Testis (tissue), 2 donors: ENCODE results near the gene TNFAIP8L1.

ENCODE experiments used
- POLR2A ChIP-seq: fragments of 450-650 bp; IDR thresholded peaks from one replicate; pipeline ENCODE4 v1.6.1; 2017; ENCODE audit warnings: antibody characterized with exemption, mild to moderate bottlenecking, moderate library complexity
- TF ChIP-seq, protein P1 (sequence below), 3 experiments: fragments of 450-650 bp in 2 of 3; fragments of 200-600 bp in 1 of 3; sonication (generic) in 1 of 3; IDR thresholded peaks; one replicate each; pipeline ENCODE4 v1.5.1; 2016 to 2019; ENCODE audit warnings: antibody characterized with exemption in 3 of 3, mild to moderate bottlenecking in 2 of 3, moderate library complexity in 1 of 3

DNA sequence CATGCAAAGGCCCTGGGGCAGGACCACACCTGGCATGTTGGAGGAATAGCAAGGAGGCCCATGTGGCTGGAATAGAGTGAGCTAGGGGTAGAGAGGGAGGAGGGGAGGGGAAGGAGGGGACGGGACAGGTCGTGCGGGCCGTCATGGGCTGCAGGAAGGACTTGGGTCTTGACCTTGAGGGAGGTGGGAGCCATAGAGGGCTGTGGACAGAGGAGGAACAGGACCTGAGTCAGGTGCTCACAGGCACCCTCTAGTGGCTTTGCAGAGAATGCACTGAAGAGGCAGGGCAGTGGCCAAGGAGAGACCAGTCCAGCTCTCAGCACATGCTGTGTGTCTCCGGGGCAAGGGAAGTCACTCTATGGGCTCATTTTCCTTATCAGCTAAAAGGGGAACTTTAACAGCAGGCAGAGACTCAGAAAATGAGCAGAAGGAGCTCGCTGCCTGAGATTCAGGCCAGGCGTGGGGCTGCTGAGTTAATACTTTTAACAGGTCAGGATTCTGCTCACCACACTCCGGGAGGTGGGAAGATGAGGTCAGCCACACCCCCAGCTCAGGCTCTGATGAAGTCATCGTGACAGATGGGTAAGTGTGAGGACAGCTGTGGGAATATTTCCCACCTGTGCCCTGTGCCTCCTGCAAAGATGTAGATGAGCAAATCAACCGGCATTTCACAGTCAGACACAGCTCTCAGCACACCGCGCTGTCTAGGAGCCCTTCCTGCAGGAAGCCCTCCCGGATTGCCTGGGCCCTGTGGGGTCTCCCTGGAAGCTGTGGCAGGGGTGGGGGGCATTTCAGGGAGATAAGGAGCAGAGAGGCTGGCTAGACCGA, 6.0 kb upstream of the TNFAIP8L1 start:
- TF ChIP-seq, protein P1, sequence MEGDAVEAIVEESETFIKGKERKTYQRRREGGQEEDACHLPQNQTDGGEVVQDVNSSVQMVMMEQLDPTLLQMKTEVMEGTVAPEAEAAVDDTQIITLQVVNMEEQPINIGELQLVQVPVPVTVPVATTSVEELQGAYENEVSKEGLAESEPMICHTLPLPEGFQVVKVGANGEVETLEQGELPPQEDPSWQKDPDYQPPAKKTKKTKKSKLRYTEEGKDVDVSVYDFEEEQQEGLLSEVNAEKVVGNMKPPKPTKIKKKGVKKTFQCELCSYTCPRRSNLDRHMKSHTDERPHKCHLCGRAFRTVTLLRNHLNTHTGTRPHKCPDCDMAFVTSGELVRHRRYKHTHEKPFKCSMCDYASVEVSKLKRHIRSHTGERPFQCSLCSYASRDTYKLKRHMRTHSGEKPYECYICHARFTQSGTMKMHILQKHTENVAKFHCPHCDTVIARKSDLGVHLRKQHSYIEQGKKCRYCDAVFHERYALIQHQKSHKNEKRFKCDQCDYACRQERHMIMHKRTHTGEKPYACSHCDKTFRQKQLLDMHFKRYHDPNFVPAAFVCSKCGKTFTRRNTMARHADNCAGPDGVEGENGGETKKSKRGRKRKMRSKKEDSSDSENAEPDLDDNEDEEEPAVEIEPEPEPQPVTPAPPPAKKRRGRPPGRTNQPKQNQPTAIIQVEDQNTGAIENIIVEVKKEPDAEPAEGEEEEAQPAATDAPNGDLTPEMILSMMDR (IDR thresholded peaks at IDR 0.05), result peak; percentile 46 to 69 (median 47)
- TF ChIP-seq POLR2A, result no peak
